Testis (tissue), 3 donors: ENCODE results near the gene CIPC. TPM values are rescaled to one million over a fixed set of nuclear protein-coding genes. Genes with fewer than 3 reads are reported as not detected.
A peak's percentile ranks its signal among the peaks of the same experiment; 100 is the strongest.

Experiments
- DNase-seq: peaks from one replicate; pipeline ENCODE4 v3.0.0-alpha.2; 2019
- H3K27ac ChIP-seq, 2 donors: fragments of 200-600 bp; sonication (generic); one replicate each; pipeline ENCODE4 v1.5.1; 2019
- H3K27me3 ChIP-seq: fragments of 200-600 bp; sonication (generic); one replicate; pipeline ENCODE4 v1.5.1; 2019
- H3K36me3 ChIP-seq: fragments of 200-600 bp; sonication (generic); one replicate; pipeline ENCODE4 v1.5.1; 2017; ENCODE audit warnings: low read depth; ENCODE audit errors: missing control alignments
- H3K4me1 ChIP-seq: fragments of 200-600 bp; sonication (generic); one replicate; pipeline ENCODE4 v1.5.1; 2019
- H3K4me3 ChIP-seq, 2 donors: fragments of 200-600 bp; sonication (generic); one replicate each; pipeline ENCODE4 v1.5.1; 2017 to 2019
- H3K9me3 ChIP-seq: fragments of 200-600 bp; sonication (generic); one replicate; pipeline ENCODE4 v1.5.1; 2017
- CTCF ChIP-seq, 3 experiments: fragments of 450-650 bp in 2 of 3; fragments of 200-600 bp in 1 of 3; sonication (generic) in 1 of 3; IDR thresholded peaks; one replicate each; pipeline ENCODE4 v1.5.1; 2016 to 2019; ENCODE audit warnings: antibody characterized with exemption in 3 of 3, mild to moderate bottlenecking in 2 of 3, moderate library complexity in 1 of 3
- POLR2A ChIP-seq: fragments of 450-650 bp; IDR thresholded peaks from one replicate; pipeline ENCODE4 v1.6.1; 2017; ENCODE audit warnings: antibody characterized with exemption, mild to moderate bottlenecking, moderate library complexity
- WGBS, 2 donors: methylation state at CpG; one replicate each; pipeline ENCODE4 v1.1.5; 2018; 5-methylcytosine and 5-hydroxymethylcytosine counted together
- intact Hi-C: fragments of 100-400 bp; cut with DNase I; formaldehyde crosslinking; loops from one replicate; pipeline ENCODE4 v1.15.1; 2023; ENCODE audit warnings: low total_unique reads
- polyA plus RNA-seq: library from polyadenylated mRNA; stranded (reverse); fragments of 350-450 nt; fragmentation: Illumina TruSeq; extraction: RNeasy Lipid Tissue Mini Kit (QIAGEN cat#74804); gene quantifications from one replicate; pipeline ENCODE4 v1.2.3, GENCODE V29; 2014; ENCODE audit warnings: low read depth, low replicate concordance; ENCODE audit not compliant: insufficient read depth
- total RNA-seq, 2 donors: library from RNA; depleted of rRNA; stranded (reverse); fragments of >200 nt; gene quantifications; one replicate each; pipeline ENCODE4 v1.2.3, GENCODE V29; 2016

CIPC gene
- total and polyA plus RNA-seq, 3 donors from 2014 or later, result 23.4 to 48.3 (median 44.5) TPM

DNA sequence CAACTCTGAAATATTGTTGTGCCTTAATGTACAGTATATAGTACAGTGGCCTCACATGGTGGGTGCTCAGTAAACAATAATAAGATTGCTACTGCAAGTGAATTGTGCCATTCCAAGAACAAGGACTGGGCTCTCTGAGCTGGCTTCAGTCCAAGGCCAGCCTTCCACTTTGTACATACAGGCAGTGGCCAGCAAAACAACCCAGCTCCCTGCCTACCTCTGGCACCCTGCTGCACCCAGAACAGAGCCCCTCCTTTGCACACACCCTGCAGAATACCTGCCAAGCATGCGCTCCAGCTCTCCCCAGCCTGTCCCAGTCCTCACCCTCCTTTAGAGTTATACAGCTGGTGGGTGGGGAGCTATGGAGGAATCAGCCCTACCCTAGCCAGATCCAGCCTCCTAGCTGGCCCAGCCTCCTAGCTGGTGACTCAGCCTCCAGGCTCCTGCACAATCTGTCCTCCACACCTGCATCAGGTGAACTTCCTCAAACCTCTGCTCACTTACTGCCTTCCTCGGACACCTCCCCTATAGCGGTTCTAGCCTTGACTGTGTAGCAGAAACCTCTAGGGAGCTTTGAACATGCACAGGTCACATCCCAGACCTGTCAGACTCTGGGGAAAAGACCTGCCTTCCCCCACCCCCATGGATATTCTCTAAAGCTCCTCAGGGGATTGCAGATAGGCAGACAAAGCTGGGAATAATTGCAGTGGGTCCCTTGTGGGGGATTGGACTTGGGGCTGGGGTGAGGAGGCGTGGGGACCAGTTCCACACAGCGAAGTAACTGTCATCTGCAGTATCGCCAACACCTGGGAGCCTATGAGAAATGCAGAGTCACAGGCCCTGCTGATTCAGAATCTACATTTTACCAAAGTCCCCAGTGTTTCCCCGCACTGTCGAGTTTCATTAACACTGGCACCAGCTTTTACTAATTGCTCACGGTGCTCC lies 25.6 kb downstream of the CIPC start:
- H3K9me3 ChIP-seq, result no peaks in the 10 kb centered on the region
- no peak overlapping the region for H3K27ac ChIP-seq
- DNase-seq, result peak; percentile 70
- intact Hi-C loops, result no loop called here
- H3K4me3 ChIP-seq, result no peak overlapping the region
- H3K4me1 ChIP-seq, result peaks cover 25% of the 10 kb centered on the region
- no peak for TF ChIP-seq POLR2A
- no peak for TF ChIP-seq CTCF (IDR thresholded peaks at IDR 0.05)
- 77 to 87% methylated on average over 7 to 9 of the region's 9 CpGs for WGBS, 2 donors
- H3K36me3 ChIP-seq, result no peaks in the 10 kb centered on the region
- no peaks in the 10 kb centered on the region for H3K27me3 ChIP-seq

DNA sequence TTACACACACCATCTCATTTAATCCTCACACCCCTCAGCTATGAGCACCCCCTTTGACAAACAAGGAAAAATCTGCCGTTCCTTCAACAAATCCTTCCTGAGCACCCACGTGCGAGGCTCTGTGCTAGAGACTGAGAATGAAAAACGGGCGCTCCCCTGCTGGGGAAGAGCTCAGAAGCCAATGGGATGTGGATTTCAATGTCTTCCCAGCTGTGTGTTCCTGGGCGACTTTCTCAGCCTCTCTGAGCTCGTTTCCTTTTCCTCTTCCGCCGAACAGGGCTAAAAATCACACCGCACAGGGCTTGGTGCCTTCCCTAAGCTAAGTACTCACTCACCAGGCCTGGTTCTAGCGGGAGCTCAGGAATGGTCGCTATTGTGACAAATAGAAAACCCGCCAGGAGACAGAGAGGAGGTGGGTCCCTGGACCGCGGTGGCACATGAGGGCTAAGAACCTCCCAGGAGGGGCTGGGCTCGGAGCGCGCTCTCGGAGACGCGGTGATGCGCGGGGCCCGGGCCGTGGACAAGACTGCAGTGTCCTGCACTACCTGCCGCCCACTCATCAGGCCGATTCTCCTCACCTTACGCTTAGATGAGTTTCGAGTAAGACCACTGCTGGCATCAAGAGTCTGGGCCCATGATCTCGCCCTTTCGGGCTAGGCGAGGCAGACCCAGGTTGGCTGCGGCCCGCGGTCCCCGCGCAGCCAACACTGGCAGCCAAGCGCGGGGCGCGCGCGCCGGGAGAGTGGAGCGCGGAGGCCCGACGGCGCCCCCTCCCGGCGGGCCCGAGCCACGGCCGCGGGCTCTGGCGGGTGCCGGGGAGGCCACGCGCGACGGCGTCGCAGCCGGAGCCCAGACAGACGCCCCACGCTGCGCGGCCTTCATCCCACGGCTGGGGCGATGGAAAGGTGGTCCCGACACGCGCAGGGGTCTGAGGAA lies 26.6 kb downstream of the CIPC start:
- H3K27me3 ChIP-seq, result no peaks in the 10 kb centered on the region
- intact Hi-C loops, result no loop called here
- peak overlapping the region; percentile 58 to 60 for H3K4me3 ChIP-seq
- TF ChIP-seq CTCF (IDR thresholded peaks at IDR 0.05) (peak; percentile 62 to 92 (median 78)), POLR2A (no peak)
- H3K36me3 ChIP-seq, result no peaks in the 10 kb centered on the region
- H3K9me3 ChIP-seq, result no peaks in the 10 kb centered on the region
- 7 to 20% methylated on average over 21 to 68 of the region's 73 CpGs for WGBS, 2 donors
- DNase-seq, result peak; percentile 74
- H3K4me1 ChIP-seq, result peaks cover 25% of the 10 kb centered on the region
- H3K27ac ChIP-seq, result no peak overlapping the region

DNA sequence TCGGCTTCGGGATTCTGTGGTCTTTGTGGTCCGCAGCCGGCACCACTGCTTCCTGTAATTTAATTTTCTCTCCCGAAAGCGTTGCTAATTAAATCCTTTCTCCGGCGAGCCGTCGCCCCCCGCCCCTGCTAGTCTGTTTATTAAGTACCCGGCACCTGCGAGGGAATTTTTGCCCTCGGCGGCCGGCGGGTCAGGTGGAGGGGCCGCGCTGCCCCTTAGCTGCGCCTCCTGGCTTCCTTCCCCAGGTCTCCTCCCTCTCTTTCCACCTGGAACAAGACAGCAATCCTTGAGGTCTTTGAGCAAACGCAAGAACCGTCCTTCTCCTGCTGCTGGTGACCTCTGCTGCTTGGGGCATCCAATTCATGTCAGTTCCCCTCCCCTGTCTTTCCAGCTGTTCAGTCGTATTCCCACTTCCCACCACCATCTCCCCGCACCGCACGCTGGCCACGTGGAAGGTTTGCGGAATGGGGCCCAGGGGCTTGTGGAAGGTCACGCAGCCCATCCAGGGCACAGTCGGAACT lies 27.3 kb downstream of the CIPC start:
- Histone ChIP-seq H3K27ac (no peak overlapping the region), H3K4me1 (peaks cover 25% of the 10 kb centered on the region), H3K4me3 (peak overlapping the region; percentile 58 to 60), H3K27me3 (no peaks in the 10 kb centered on the region), H3K9me3 (no peaks in the 10 kb centered on the region), H3K36me3 (no peaks in the 10 kb centered on the region)
- DNase-seq, result no peak
- WGBS, 2 donors, result 18 to 20% methylated on average over 30 of the region's 30 CpGs
- intact Hi-C loops, result no loop called here
- TF ChIP-seq POLR2A, result no peak
- no peak for TF ChIP-seq CTCF (IDR thresholded peaks at IDR 0.05)

DNA sequence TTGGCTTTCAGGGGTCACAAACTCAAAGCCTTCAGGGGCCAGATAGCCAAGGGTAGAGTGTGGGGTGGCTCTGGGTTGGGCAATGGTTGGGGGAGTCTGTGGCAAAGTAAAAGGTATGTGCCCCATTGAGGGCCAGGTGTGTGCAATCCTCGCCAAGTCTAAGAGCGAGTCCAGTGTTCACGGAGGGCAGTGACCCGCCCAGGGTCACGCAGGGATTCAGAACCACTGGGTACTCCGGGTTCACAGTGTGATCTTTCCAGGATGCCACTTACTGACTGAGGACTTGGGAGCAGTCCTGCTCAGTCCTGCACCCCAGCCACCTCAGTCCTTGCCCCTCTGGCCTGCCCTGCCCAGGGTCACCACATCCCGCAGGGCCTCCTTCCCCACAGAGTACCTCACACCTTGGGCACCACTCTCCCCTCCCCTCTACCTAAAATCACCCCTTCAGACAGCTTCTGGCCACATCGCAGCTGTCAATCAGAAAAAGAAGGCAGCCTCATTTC lies 27.8 kb downstream of the CIPC start:
- H3K4me3 ChIP-seq, result no peak overlapping the region
- H3K36me3 ChIP-seq, result no peaks in the 10 kb centered on the region
- WGBS, 2 donors, result 60 to 62% methylated on average over 4 to 8 of the region's 8 CpGs
- H3K4me1 ChIP-seq, result peaks cover 24% of the 10 kb centered on the region
- intact Hi-C loops, result no loop called here
- H3K27ac ChIP-seq, result no peak overlapping the region
- no peaks in the 10 kb centered on the region for H3K9me3 ChIP-seq
- TF ChIP-seq POLR2A (no peak), CTCF (IDR thresholded peaks at IDR 0.05) (no peak)
- no peak for DNase-seq
- no peaks in the 10 kb centered on the region for H3K27me3 ChIP-seq
